Tibial nerve (tissue), 3 donors: ENCODE data around the gene KDM4B.

Source experiments
- CTCF ChIP-seq, 5 experiments: fragments of 200-600 bp in 3 of 5; fragments of 450-650 bp in 2 of 5; sonication (generic) in 3 of 5; IDR thresholded peaks; one replicate each; pipeline ENCODE4 v1.5.1; 2016 to 2019; ENCODE audit warnings: antibody characterized with exemption in 5 of 5, mild to moderate bottlenecking in 3 of 5, moderate library complexity in 2 of 5
- POLR2A ChIP-seq, 2 donors: fragments of 450-650 bp; IDR thresholded peaks; one replicate each; pipeline ENCODE4 v1.6.1; 2017; ENCODE audit warnings: antibody characterized with exemption in 2 of 2, mild to moderate bottlenecking in 2 of 2, moderate library complexity in 2 of 2

- no peak for TF ChIP-seq POLR2A (IDR thresholded peaks at IDR 0.05)
- no peak for TF ChIP-seq CTCF (IDR thresholded peaks at IDR 0.05)
These were observed 130.8 kb downstream of the KDM4B start for GRCh38 chr19:5099701-5100221.
